Measurements from ENCODE around the gene JUN.

The JUN gene

DNA sequence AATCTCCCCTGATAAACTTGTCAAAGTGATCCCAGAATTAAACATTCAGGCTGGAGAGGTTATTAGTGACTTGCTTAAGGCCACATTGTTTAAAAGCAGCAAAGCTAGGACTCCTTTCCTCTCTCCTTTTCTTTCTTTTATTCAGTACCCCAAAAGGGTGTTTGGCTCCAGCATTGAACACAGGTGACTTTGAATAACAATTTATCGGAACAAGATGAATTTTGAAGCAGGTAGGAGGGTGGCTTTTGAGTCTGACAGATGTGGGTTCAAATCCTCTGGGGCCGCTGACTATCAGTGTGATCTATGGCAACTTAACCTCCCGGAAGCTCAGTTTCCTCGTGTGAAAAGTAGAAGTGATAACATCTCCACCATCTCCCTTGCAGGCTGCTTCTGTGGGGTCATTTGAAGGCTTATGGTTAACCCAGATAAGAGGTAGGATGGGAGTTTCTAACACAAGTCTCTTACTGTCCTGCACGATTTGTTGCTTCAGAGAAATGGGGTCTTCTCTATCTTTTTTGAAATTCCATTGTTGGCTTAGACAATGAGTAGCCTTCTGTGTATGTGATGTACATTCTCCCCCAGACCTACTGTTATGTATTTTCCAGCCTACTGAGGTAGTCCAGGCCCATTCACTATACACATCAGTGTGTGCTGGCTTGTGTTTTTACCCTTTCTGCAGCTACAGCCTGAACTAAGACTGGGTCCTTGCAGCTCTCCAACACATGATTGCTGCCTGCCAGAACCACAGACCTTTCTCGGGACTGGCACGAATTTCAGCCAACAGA lies 29.0 kb downstream of the JUN start:
- no peak for DNase-seq

DNA sequence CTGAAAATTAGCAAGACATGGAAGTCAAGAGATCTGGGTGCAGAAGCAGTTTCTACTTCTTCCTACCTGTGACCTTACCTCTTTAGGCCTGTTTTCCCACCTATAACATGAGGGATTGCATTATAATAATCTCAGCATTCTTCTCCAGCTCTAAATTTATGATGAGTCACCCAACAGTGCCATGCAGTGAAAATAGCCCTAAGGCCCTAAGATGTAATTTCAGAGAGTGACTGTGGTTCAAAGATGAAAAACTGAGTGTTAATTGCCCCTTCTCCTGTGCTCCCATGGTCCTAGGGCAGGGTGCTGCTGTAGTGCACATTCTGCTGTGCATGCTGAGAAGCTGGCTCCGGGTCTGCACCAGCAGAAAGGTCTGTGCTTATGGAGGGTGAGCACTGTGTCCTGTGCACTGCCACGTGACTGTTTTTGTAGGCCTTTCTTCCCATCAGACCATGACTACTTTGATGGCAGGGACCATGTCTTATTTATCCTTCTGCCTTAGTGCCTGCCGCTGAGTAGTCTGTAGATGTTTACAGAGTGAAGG lies 29.7 kb downstream of the JUN start:
- DNase-seq: no peak

DNA sequence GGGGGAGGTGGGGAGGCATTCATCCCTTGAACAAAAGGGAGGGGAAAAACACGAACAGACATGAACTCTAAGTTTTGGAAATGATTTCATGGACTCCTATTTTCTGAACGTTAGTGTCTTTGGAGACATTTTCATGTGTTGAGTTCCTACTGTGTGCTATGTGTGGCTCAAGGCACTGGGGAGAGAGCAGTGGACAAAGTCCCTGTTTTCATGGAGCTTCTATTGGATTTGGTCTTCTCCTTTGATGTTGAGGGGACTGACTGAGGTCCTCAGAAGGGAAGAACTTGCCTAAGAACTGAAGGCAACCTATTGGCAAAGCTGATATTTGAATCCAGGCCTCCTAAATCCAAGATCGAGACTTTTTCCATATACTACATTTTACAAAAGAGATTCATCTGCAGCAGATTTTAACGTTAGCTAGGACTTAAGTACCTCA lies 30.4 kb downstream of the JUN start:
- no peak for DNase-seq

DNA sequence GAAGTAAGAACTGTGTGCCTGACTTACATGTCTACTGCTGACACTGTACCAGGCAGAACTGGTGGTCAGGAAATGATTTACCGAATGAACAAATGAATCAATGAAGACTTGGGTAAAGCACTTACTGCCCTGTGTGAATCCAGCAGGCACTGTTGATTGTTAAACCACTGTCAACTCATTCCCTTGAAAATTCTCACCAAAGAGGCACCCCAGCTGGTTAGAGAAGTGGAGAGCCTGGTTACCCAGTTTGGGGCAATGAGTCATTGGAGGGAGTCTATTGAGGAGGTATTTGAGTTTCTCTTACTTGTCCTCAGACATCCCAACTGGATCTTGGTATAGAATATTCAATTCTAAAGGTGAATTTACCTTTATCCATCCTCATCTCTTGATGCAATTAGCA lies 34.2 kb downstream of the JUN start:
- no peak for DNase-seq

DNA sequence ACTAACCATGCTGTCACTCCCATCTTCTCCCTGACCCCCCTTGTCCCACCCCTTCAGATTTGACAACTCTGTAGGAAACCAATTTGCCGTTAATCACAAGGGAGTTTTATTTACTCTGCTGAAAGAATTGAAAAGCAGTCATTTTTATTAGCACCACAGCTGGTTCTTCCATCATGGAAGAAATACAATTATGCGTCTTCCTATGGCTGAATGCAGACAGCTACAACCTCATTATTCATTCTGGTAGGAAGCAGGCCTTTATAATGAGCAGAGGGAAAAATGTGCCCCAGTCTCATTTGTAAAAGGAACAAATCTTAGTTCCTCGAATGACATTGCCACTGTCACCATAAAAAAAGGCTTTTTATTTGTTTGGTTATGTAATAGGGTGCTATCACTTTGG lies 35.2 kb downstream of the JUN start:
- DNase-seq: no peak

DNA sequence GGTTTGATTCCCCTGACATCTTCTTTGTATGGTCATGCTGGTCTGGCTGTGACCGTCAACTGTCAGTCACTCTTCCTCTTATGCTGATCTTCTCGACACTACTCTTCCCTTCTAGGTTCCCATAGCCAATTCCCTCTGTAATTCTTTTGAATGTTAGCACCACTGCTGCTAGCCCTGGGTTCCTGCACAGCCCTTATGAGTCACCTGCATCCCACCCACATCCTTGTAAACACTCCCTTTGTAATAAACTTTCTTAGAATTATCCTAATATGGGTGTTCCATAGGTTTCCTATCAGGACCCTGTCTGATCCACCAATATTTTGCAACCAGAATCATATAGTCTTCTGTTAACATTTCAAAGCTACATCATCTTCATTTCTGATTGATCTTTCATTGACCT lies 37.1 kb downstream of the JUN start:
- no peak for DNase-seq

DNA sequence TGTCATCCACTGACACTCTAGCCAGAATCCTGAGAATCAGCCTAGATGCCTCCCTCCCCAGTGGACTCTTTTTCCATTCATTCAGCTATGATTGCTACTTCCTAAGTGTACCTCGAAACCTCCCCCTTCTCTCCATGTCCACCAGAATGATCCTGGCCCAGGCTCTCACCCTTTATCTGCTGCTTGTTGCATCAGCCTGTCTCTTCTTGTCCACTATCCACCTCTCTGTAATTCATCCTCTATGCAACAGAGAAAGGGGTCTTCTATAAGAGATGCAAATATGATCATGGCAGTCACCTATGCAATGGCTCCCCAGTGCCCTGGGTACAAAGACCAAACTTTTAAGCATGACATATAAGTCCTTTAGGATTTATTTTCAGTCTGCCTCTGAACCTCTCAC lies 37.7 kb downstream of the JUN start:
- DNase-seq: no peak

DNA sequence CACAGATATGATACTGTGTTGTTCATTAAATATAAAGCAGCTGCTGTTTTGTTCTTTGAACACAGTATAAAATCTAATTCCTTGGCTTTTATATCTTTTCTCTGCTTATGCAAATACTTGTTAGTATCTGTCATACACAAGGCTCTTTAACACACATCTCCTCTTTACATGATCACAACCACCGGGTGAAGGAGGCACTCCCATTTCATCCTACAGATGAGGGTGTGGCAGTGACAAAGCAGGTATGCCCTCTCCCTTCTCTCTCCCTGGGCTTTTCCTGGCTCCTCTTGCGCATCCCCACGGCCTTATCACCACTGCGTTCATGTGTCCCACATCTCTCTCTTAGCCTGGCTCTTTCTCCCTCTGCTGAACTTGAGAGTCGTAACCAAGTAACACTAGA lies 38.2 kb downstream of the JUN start:
- DNase-seq: no peak

DNA sequence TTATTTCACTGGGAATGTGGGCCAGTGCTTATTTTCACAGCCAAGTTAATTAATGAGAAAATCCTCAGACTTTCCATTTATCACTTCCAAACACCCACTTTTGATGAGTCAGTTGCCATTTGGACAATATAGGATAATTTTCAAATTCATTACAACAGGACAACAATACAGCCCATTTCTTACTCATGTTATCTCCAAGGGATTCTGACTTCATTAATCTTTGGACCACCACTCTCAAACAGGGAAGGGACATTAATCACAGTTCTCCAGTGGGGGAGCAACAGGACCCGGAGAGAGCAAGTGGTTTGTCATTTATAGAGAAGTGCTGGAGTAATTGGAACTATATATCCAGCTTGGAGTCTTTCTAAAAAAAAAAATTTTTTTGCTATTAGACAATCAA lies 38.7 kb downstream of the JUN start:
- no peak for DNase-seq

DNA sequence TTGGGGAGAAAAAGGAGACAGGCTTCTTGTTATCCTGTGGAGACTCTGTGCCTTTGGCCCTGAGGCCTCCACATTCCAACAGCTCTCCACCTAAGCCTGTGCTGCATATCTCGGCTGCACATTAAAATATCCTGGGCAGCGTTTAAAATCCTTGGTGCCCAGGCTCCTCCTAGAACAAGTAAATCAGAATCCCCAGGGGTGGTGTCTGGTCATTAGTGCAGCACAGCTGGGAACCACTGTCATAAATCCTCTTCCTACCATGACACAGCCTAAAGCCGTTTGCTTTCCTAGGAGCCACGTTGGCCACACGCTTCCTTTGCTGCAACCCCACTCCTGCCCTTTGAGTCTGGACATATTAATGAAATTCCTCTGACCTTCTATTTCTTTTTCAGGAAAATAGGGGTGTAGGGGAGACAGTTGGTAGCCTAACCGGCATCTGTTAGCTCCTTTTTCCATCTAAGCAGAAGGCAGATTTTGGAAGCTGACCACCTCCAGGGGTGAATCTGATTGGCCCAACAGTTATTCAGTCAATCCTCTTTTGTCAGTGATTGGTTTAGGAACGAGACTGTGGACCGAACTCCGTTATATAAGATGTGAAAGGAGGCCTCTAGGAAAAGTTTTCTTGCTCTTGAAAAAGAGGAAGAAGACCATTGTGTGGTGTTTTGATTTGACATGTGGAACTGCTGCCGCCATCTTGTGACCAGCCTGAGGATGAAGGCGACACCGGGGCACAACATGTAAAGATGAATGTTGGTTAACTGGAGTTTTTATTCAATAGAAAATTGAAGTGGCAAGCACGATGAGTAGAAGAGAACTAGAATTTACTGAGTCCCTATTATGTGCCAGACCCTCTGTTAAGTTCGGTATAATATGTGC lies 41.9 kb downstream of the JUN start:
- no peak for DNase-seq

DNA sequence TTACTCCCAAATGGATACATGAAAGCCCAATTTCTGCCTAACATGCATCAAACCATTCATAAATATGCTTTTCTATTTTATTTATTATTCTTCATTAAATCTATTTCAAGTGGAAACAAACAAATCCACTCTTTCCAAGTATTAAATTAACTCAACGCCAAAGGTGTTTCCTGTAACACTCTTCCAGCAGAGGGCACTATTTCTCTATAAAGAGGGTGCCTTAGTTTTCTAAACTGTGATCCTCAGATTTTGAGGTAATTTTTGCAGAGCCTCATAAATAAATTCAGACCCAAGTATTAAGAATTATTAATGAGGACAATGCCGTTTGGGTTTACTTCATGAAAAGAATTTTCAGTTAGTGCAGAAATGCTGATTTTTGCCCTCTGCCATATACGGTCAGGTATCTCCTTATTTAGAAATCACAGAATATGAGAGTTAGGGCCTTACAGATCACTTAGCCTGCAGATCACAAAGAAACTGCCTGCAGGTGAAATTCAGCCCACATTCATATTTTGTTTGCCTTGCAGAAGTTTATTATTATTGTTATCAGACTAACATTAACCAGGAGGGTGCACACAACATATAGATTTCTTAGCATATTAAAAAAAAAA lies 43.9 kb downstream of the JUN start:
- DNase-seq: peak; percentile 72 to 95 (median 80)

DNA sequence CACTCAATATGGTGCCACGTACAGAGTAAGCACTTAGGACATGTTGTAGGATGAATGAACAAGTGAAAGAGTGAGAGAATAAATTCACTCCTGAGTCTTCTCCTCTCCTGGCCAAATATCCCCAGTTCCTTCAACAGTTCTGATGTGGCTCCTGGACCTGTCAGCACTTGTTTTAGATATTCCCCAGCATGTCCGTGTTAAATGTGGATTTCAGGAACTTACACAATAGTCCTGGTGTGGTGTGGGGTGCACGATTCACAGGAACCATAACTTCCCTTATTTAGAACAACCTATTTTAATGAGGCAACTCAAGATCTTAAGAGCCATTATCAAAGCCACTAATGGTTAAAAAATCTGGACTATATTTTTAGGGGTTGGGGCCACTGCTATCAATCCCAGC lies 45.0 kb downstream of the JUN start:
- peak; percentile 68 to 84 (median 75) for DNase-seq

DNA sequence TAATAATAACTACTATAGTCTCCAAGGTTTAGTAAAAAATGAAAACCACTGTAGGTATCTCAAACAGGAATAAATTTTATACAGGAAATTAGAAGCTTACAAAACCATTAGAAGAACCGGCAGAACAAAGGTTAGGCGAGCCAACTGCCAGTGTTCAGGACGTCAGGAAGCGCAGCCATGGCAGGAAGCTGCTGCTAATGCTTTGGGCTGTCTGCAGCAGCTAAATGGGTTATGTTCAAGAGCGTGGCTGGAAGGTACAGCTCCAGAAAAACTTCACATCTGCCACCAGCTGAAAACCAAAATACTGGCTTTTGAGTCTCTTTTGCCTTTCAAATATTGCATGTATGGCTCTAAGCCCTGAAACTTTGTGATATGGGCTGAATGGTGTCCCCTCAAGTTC lies 48.3 kb downstream of the JUN start:
- DNase-seq: no peak

DNA sequence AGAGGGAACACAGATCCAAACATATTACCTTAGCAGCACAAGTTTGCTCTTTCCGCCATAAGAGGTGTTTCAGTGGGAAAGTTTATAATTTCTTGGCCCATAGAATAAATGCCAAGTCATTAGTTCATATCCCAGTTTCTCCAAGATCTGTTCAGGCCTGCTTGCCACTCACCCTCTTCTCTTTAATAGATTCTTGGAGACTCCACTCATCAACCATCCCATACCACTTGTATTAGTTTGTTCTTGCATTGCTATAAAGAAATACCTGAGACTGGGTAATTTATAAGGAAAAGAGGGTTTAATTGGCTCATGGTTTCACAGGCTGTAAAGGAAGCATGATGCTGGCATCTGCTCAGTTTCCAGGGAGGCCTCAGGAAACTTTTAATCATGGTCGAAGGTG lies 49.2 kb downstream of the JUN start:
- DNase-seq: no peak

DNA sequence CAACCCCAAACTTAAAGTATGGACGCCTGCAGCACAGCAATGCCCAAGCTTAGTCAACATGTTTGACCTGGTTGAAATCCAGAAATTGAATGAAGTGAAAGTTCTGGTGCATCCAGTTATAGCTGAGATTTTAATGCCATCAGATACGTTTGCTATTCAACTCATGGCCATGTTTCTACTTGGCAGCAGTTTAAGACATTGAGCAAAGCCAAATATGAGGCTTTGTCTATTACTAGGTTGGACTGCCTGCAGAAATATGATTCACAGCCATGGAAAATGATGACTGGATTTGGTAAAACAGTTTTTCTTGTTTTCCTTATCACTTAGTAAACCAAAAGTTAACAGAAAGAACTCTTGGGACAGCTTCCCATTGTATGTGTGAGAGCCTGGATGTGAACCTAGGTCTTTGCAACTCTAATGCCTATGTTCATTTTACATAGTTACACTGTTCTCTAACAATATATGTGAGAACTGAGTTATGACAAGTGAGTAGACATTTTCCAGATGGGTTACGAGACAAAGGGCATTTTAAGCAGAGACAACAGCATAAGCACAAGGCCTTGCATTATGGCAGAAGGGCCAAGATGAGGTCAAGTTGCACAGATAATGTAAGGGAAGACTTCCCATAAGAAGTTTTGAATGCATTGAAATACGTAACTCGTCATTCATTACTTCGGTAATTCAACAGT lies 51.6 kb downstream of the JUN start:
- DNase-seq: no peak
